Measurements from ENCODE around the gene NELL1. TPM values are rescaled to one million over a fixed set of nuclear protein-coding genes. Genes with fewer than 3 reads are reported as not detected.

The NELL1 gene
- total RNA-seq, 1 donor from 2014 or later, result 0.29 TPM

- Mint-ChIP-seq H3K27me3 (ENCODE audit: unreplicated experiment) (no peaks in the 10 kb centered on the region), H3K9me3 (ENCODE audit: unreplicated experiment) (no peaks in the 10 kb centered on the region), H3K4me1 (ENCODE audit: low read depth, unreplicated experiment) (no peaks in the 10 kb centered on the region), H3K27ac (ENCODE audit: unreplicated experiment) (no peak overlapping the region), H3K36me3 (ENCODE audit: unreplicated experiment) (no peaks in the 10 kb centered on the region), H3K4me3 (ENCODE audit: unreplicated experiment) (no peak overlapping the region)
- DNase-seq, result no peak
- TF ChIP-seq CTCF (IDR thresholded peaks at IDR 0.05; ENCODE audit: partially characterized antibody, unreplicated experiment), result no peak
Measured at GRCh38 chr11:20770414-20770946, 101.1 kb downstream of the NELL1 start.

GRCh38 chr11:20771026-20771425 lies 101.6 kb downstream of the NELL1 start:
- no peak overlapping the region for H3K4me3 Mint-ChIP-seq (ENCODE audit: unreplicated experiment)
- H3K27ac Mint-ChIP-seq (ENCODE audit: unreplicated experiment), result no peak overlapping the region

GRCh38 chr11:20771681-20772080 lies 102.3 kb downstream of the NELL1 start:
- no peaks in the 10 kb centered on the region for H3K4me1 Mint-ChIP-seq (ENCODE audit: low read depth, unreplicated experiment)
- no peak overlapping the region for H3K27ac Mint-ChIP-seq (ENCODE audit: unreplicated experiment)
- no peaks in the 10 kb centered on the region for H3K36me3 Mint-ChIP-seq (ENCODE audit: unreplicated experiment)
- DNase-seq, result no peak
- H3K4me3 Mint-ChIP-seq (ENCODE audit: unreplicated experiment), result no peak overlapping the region
- TF ChIP-seq CTCF (IDR thresholded peaks at IDR 0.05; ENCODE audit: partially characterized antibody, unreplicated experiment), result no peak
- H3K9me3 Mint-ChIP-seq (ENCODE audit: unreplicated experiment), result no peaks in the 10 kb centered on the region
- no peaks in the 10 kb centered on the region for H3K27me3 Mint-ChIP-seq (ENCODE audit: unreplicated experiment)

More at GRCh38 chr11:20771026-20771425, 101.6 kb downstream of the NELL1 start:
- Mint-ChIP-seq H3K36me3 (ENCODE audit: unreplicated experiment) (no peaks in the 10 kb centered on the region), H3K27me3 (ENCODE audit: unreplicated experiment) (no peaks in the 10 kb centered on the region), H3K4me1 (ENCODE audit: low read depth, unreplicated experiment) (no peaks in the 10 kb centered on the region), H3K9me3 (ENCODE audit: unreplicated experiment) (no peaks in the 10 kb centered on the region)
- no peak for DNase-seq
- TF ChIP-seq CTCF (IDR thresholded peaks at IDR 0.05; ENCODE audit: partially characterized antibody, unreplicated experiment), result no peak

GRCh38 chr11:20775331-20775730 lies 105.9 kb downstream of the NELL1 start:
- H3K27ac Mint-ChIP-seq (ENCODE audit: unreplicated experiment), result no peak overlapping the region
- no peaks in the 10 kb centered on the region for H3K27me3 Mint-ChIP-seq (ENCODE audit: unreplicated experiment)
- no peak for TF ChIP-seq CTCF (IDR thresholded peaks at IDR 0.05; ENCODE audit: partially characterized antibody, unreplicated experiment)
- H3K36me3 Mint-ChIP-seq (ENCODE audit: unreplicated experiment), result no peaks in the 10 kb centered on the region
- no peaks in the 10 kb centered on the region for H3K4me1 Mint-ChIP-seq (ENCODE audit: low read depth, unreplicated experiment)
- no peak for DNase-seq
- no peaks in the 10 kb centered on the region for H3K9me3 Mint-ChIP-seq (ENCODE audit: unreplicated experiment)
- H3K4me3 Mint-ChIP-seq (ENCODE audit: unreplicated experiment), result no peak overlapping the region

- no peaks in the 10 kb centered on the region for H3K36me3 Mint-ChIP-seq (ENCODE audit: unreplicated experiment)
- H3K27ac Mint-ChIP-seq (ENCODE audit: unreplicated experiment), result no peak overlapping the region
- no peaks in the 10 kb centered on the region for H3K4me1 Mint-ChIP-seq (ENCODE audit: low read depth, unreplicated experiment)
- no peaks in the 10 kb centered on the region for H3K27me3 Mint-ChIP-seq (ENCODE audit: unreplicated experiment)
- DNase-seq, result no peak
- H3K9me3 Mint-ChIP-seq (ENCODE audit: unreplicated experiment), result no peaks in the 10 kb centered on the region
- H3K4me3 Mint-ChIP-seq (ENCODE audit: unreplicated experiment), result no peak overlapping the region
- no peak for TF ChIP-seq CTCF (IDR thresholded peaks at IDR 0.05; ENCODE audit: partially characterized antibody, unreplicated experiment)
Measured at GRCh38 chr11:20782775-20783174, 113.4 kb downstream of the NELL1 start.
